Iris pigment epithelial cell (primary cell): ENCODE data around the gene LITAFD.
"Not testable (repeated sequence)": the region's sequence is repeated elsewhere in the genome, so short reads cannot be mapped to it uniquely, and the experiment has no call there.

Experiments
- DNase-seq: peaks from one replicate; pipeline ENCODE4 v3.0.0-alpha.2; 2011; ENCODE audit warnings: low read depth

Gene LITAFD

DNA sequence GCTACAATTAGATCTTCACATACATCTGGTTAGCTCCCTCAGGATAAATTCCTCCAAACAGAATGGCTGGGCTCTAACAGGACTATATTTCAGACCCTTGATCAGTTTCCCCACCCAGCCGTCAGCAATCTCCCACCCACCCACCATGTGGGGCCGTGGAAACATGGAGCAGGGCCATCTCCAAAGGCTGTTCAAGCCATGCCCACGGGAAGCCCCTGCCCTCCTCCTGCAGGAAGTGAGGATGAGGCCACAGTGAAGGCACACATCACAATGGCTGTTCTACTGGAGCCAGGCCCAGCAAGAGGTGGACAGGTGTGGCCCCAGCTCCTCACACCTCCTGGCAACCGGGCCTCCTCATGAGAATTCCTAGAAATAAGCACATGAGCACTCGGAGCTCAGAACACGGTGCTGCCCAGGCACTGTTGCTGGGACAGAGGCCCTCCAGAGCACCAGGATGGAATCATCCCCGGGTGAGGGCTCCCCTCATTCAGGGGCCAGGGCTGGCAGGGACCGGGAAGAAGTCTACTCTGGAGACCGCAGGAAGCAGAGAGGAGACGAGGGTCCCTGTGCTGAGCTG lies at the start of gene LITAFD:
Gene LITAFD (plus strand): TSS at position 311 of the 577 bp plus-strand sequence. CDS start 2,005 bp downstream, outside the sequence.
- DNase-seq, result no peak

DNA sequence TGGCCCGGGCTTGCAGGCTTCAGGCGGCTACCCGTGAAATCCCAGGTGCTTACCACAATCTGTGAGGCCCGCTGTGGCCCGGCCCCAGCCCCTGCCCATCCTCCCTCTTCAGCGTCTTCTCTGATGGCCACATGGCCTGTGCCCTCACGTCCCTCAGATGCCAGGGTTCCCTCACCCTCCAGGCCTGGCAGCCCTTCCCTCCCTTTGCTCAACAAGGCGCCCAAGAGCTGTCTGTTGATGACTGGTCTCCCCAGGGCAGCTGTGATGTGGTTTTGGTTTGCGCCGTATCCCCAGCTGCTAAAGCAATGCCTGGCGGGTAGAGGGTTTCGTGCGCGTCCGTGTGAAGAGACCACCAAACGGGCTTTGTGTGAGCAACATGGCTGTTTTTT lies 49.4 kb upstream of the LITAFD start:
- DNase-seq, result no peak

DNA sequence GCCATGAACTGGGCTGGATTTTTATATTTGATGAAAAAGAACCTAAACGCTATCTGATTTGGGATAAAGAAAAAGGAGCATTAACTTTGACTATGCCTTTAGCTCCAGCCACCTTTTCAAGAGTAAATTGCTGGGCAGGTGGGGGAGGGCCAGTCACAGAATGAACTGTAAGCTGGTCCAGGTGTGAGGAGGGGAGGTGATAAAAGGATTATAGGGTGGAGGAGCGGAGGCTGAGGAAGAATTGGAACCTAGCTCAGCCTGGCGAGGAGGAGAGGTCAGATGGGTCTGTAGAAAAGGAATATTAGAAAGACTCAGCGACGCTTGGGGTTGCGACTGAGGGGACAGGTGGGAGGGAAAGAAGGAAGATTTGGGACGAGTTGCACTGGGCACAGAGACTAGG lies 45.4 kb upstream of the LITAFD start:
- not testable (repeated sequence) for DNase-seq

- not testable (repeated sequence) for DNase-seq
Observed at GRCh38 chr16:8837594-8837993, 44.6 kb upstream of the LITAFD start.

DNA sequence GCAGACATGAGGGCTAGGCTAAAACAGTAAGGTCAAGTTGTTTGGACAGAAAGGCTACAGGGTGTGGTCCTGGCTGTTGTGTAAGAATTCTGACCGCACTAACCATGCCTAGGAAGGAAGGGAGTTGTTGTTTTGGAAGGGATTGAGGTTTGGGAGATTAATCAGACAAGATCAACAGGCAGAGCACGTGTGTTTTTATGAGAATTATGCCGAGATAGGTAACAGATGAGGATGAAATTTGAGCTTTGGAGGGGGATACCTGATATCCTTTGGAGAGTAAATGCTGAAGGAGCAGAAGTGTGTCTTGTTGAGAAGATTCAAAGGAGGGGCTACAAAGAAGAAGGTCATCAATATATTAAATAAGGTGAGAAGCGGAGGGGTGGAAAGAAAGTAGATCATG lies 40.1 kb upstream of the LITAFD start:
- not testable (repeated sequence) for DNase-seq

DNA sequence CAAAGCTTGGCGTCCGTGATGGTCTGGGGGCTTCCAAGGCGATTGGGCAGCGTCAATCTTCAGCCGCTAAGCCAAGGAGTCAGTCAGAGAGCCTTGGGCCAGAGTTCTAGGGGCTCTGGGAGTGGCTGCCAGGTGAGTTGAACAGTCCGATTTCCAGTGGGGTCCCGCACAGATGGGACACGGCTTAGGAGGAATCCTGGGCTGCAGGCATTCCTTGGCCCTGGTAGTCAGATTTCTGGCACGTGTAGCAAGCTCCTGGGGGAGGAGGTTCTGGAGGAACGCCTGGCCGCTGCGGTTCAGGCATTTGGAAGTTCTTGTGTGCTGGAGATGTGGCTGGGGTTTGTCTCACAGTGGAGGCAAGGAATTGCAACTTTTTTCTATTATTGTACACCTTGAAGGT lies 38.9 kb upstream of the LITAFD start:
- DNase-seq, result not testable (repeated sequence)

DNA sequence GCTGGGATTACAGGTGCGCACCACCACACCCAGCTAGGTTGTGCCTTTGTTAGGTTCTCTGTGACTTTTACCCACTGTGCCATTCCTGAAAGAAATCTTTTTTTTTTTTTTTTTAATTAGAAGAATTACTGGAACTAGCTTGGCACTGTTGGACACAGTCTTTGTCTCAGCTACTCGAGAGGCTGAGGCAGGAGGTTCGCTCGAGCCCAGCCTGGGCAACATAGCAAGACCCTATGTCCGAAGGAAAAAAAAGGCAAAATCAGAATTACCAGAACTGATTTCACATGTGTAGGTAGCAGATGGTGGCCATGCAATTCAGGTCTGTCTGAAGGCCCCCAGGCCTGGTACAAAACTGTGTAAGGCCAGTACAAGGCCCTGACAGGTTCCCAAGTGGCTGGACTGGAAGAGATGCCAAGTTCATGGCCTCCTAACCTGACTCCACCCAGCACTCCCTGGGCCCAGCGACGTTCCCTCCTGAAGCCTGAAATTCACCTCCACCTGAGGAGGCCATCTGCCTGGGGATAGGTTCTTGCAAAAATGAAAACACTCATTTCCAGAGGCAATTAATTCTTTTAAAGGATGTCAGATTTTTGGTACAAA lies 36.4 kb upstream of the LITAFD start:
- DNase-seq, result no peak

DNA sequence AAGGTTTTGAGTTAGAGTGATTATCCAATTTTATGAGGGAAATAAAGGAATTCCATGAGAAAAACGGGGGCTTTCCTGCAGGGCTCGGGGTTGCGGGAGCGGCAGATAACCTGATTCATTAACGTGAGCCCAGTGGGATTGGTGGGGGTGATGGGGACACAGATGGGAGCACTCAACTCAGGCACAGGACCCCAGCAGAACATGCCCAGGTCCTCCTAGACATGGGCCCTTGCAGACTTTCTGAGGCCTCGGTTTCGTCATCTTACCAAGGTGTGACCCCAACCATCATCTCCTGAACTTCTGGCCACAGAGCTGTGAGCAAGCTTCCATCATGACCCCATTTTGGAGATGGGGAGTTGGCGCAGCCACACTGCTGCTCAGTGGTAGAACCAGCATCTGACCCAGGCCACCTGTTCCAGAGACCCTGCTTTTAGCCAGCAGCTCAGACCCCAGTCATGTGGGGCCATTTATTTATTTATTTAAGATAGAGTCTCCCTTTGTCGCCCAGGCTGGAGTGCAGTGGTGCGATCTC lies 35.7 kb upstream of the LITAFD start:
- DNase-seq, result no peak

- no peak for DNase-seq
Observed at GRCh38 chr16:8847145-8847544, 35.0 kb upstream of the LITAFD start.

DNA sequence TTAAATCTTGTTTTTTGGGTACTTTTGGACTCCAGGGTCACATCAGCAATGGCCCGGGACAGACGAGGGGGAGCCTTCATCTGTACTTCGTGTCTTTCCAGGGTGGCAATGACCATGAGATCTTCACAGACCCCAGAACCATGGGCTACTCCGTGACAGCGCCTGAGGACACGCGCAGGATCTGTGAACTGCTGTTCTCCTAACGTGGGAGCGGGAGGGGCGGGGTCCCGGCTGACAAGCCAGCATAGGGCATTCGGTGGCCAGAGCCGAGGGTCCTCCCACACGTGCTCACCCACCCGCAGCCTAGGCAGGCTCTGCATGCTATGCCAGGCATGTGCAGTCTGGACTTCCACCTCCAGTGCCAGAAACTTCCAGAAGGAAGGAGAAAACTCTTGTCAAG lies 34.5 kb upstream of the LITAFD start:
- DNase-seq, result no peak

- DNase-seq, result no peak
Observed at GRCh38 chr16:8848231-8848938, 33.8 kb upstream of the LITAFD start.

DNA sequence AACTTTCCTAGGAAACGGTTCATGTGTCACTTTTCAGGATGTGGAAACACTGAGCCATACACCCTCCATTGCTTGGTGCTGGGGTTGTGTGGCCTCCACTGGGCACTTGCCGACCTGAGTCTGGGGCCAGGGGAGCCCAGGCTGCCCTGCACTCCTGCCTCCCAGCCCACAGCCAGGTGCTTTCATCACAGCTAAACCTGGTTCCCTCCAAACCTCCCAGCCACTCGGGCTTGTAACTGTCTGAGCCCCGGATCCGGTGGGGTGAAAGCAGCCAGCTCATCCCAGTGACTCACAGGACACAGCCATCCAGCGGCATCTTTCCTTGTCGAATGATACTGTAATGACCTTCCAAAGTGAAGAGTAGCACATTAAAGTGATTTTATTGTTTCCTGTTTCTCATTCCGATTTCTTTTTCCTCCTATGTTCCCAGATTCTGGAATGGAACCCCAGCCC lies 33.2 kb upstream of the LITAFD start:
- peak; percentile 81 for DNase-seq

DNA sequence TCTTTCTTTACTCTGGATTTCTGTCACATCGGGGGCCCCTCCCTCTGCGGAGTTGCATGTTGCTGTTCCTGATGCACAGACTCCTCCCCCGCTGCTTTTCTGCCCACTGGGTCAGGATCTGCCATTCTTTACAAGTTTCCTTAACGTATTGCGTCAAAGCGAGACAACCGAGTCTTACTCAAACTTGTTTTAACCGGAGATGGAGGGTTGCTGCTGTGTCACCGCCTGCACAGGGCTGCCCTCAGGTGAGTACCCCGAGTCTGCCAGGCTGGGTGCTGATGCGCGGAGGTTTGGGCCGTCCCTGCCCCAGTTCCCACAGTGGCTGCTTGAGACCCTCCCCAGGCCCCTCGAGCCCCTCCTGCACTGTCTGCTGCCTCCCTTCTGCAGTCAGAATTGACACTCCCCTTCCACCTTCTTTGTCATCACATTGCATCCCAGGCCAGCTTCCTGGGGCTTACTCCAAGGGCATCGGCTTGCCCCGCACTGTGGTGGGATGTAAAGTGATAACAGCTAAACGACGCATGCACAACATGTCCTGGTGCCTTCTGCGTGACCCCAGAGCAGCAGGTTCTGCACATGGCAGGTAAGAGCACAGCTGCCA lies 32.6 kb upstream of the LITAFD start:
- DNase-seq, result peak; percentile 93

DNA sequence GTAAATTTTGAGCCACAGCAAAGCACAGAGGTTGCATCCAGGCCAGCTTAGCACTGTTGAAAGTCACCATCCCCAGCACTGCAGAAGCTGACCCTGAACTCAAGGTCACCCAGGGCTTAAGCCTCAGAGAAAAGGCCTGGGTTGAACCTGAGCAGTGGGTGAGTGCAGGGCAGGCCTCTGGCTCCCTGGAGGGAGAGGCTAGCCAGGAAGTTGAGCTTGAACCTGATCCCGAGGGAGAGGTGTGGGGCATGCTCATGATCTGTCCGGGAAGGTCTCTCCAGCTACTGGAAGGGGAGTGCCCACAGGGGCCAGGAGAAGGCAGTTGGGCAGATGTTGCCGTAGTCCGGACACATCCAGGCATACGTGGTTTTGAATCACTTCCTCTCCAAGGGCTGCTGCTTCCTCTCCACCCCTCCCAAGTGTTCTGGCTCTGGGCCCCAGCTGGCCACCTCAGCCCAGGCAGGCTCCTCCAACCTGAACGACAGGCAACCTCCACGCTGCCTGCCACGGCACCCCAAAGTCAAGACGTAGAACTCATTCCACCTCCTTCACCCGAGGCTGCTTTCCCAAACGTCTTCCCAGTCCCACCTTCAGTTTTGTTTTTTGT lies 31.8 kb upstream of the LITAFD start:
- peak; percentile 83 for DNase-seq

- DNase-seq, result no peak
Observed at GRCh38 chr16:8851761-8852403, 30.3 kb upstream of the LITAFD start.

GRCh38 chr16:8852534-8852933 lies 29.6 kb upstream of the LITAFD start:
- DNase-seq, result no peak

DNA sequence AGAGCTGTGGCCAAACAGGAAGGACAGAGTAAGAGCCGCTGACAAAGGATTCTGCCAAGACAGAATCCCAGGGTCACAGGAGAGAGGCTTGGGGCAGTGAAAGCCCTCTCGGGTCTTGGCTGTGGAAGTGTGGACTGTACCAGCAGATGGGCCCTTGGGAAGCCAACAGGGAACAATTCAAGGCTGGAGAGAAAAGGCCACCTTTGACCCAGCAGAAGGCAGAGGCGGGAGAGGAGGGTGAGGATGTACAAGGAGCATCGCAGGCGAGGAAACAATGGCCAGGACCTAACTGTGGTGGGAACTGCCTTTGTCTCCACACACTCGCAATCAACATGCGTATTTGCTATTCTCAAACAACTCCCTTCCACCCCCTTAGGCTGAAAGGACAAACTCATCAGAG lies 29.0 kb upstream of the LITAFD start:
- DNase-seq, result no peak

DNA sequence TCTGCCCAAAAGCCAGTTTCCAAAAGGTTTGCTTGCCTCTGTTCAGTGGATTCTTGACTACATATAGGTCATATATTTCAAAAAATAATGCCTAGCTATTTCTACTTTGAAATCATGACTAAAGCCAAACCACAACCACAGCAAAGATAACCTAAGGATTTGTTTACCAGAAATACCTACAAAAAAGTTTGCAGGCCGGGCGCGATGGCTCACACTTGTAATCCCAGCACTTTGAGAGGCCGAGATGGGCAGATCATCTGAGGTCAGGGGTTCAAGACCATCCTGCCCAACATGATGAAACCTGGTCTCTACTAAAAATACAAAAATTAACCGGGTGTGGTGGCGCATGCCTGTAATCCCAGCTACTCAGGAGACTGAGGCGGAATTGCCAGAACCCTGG lies 28.5 kb upstream of the LITAFD start:
- DNase-seq, result peak; percentile 72

GRCh38 chr16:8854298-8854948 lies 27.7 kb upstream of the LITAFD start:
- no peak for DNase-seq

GRCh38 chr16:8855051-8855786 lies 26.9 kb upstream of the LITAFD start:
- no peak for DNase-seq

- no peak for DNase-seq
Observed at GRCh38 chr16:8855972-8856371, 26.2 kb upstream of the LITAFD start.
